IMR-90 (cell line): ENCODE measurements around the gene INPP5B. TPM values are rescaled to one million over a fixed set of nuclear protein-coding genes. Genes with fewer than 3 reads are reported as not detected.

Source experiments
- ATAC-seq: fragments of 200-7000 bp; cut with Tn5 transposase; 2 replicates; pipeline ENCODE4 v1.9.1; 2020; ENCODE audit warnings: low read depth, mild to moderate bottlenecking, moderate library complexity
- BruUV-seq: library from RNA; stranded (reverse); fragments of 400-500 nt; replicated peaks from 2 replicates; lab custom pipeline; 2021; lab: Mats Ljungman, UMichigan
- CTCF ChIA-PET: fragments of 300-600 bp; formaldehyde crosslinking; extraction: SDS; loops from one replicate; lab custom pipeline; 2021; ENCODE audit warnings: antibody characterized with exemption; lab: Yijun Ruan, JAX
- POLR2A ChIA-PET: fragments of 300-600 bp; sonication (Branson Sonifier 250); formaldehyde crosslinking; loops from one replicate; lab custom pipeline; 2022; ENCODE audit warnings: antibody characterized with exemption; ENCODE audit not compliant: unreplicated experiment; lab: Charles Lee
- DNase-seq: peaks from one replicate; pipeline ENCODE4 v3.0.0; 2013
- H2AFZ ChIP-seq: replicated peaks from 2 replicates; pipeline ENCODE3; 2013; ENCODE audit warnings: low read length, mild to moderate bottlenecking; ENCODE audit not compliant: poor library complexity
- H2AK5ac ChIP-seq: 2 replicates; pipeline ENCODE4 v1.6.1; 2013; ENCODE audit warnings: low read depth, low read length, inconsistent platforms
- H2AK9ac ChIP-seq: replicated peaks from 2 replicates; pipeline ENCODE3; 2013; ENCODE audit warnings: mild to moderate bottlenecking, low read depth, low read length, moderate library complexity; ENCODE audit not compliant: poor library complexity
- H2BK120ac ChIP-seq: 2 replicates; pipeline ENCODE4 v1.6.1; 2013; ENCODE audit warnings: low read depth, low read length, inconsistent platforms
- H2BK15ac ChIP-seq: 3 replicates; pipeline ENCODE4 v1.6.1; 2013; ENCODE audit warnings: low read depth, low read length, inconsistent platforms
- H2BK20ac ChIP-seq: 2 replicates; pipeline ENCODE4 v1.6.1; 2013; ENCODE audit warnings: low read depth, mild to moderate bottlenecking, inconsistent platforms, low read length, moderate library complexity
- H2BK5ac ChIP-seq: 2 replicates; pipeline ENCODE4 v1.6.1; 2013; ENCODE audit warnings: mild to moderate bottlenecking, low read depth, low read length, inconsistent platforms; ENCODE audit not compliant: poor library complexity, severe bottlenecking
- H3K14ac ChIP-seq: replicated peaks from 2 replicates; pipeline ENCODE4 v1.6.1; 2013; ENCODE audit warnings: low read depth, low read length, inconsistent platforms
- H3K18ac ChIP-seq: 2 replicates; pipeline ENCODE4 v1.6.1; 2013; ENCODE audit warnings: low read depth, low read length, control low read depth
- H3K23ac ChIP-seq: 2 replicates; pipeline ENCODE4 v1.6.1; 2013; ENCODE audit warnings: low read depth, low read length, inconsistent platforms
- H3K27ac ChIP-seq: 2 replicates; pipeline ENCODE4 v1.5.1; 2013; ENCODE audit warnings: mild to moderate bottlenecking, control low read depth, low read length; ENCODE audit not compliant: insufficient read depth
- H3K27me3 ChIP-seq: 2 replicates; pipeline ENCODE4 v1.6.1; 2013; ENCODE audit warnings: low read length; ENCODE audit not compliant: control insufficient read depth, insufficient read depth
- H3K36me3 ChIP-seq: 2 replicates; pipeline ENCODE4 v1.6.1; 2013; ENCODE audit warnings: low read length, mixed read lengths; ENCODE audit not compliant: control insufficient read depth, insufficient read depth
- H3K4ac ChIP-seq: 2 replicates; pipeline ENCODE4 v1.6.1; 2013; ENCODE audit warnings: low read depth, low read length, inconsistent platforms
- H3K4me1 ChIP-seq: 2 replicates; pipeline ENCODE4 v1.6.1; 2013; ENCODE audit warnings: low read length, mixed read lengths; ENCODE audit not compliant: control insufficient read depth, insufficient read depth
- H3K4me2 ChIP-seq: 2 replicates; pipeline ENCODE4 v1.6.1; 2013; ENCODE audit warnings: low read depth, mild to moderate bottlenecking, control low read depth, low read length, moderate library complexity
- H3K4me3 ChIP-seq: 2 replicates; pipeline ENCODE4 v1.5.1; 2013; ENCODE audit warnings: low read depth, mild to moderate bottlenecking, control low read depth, low read length, moderate library complexity; ENCODE audit not compliant: insufficient read depth
- H3K56ac ChIP-seq: 2 replicates; pipeline ENCODE4 v1.6.1; 2013; ENCODE audit warnings: low read length, inconsistent platforms; ENCODE audit not compliant: insufficient read depth; ENCODE audit errors: extremely low read depth
- H3K79me1 ChIP-seq, 2 experiments: 2 replicates each; pipeline ENCODE4 v1.6.1; 2013; ENCODE audit warnings: low read length in 2 of 2, inconsistent platforms in 1 of 2, low read depth in 1 of 2
- H3K9ac ChIP-seq: 2 replicates; pipeline ENCODE4 v1.6.1; 2013; ENCODE audit warnings: low read depth, low read length, control low read depth
- H3K9me1 ChIP-seq: 2 replicates; pipeline ENCODE4 v1.6.1; 2013; ENCODE audit warnings: low read length, inconsistent platforms; ENCODE audit not compliant: insufficient read depth
- H3K9me3 ChIP-seq: 2 replicates; pipeline ENCODE4 v1.6.1; 2013; ENCODE audit warnings: low read length; ENCODE audit not compliant: control insufficient read depth, insufficient read depth
- H4K20me1 ChIP-seq: 2 replicates; pipeline ENCODE4 v1.6.1; 2013; ENCODE audit warnings: low read length, inconsistent platforms; ENCODE audit not compliant: insufficient read depth
- H4K5ac ChIP-seq: 2 replicates; pipeline ENCODE4 v1.6.1; 2013; ENCODE audit warnings: mild to moderate bottlenecking, low read depth, low read length, control low read depth
- H4K8ac ChIP-seq, 2 experiments: 2 replicates each; pipeline ENCODE4 v1.6.1; 2013; ENCODE audit warnings: low read depth in 2 of 2, low read length in 2 of 2, control low read depth in 1 of 2, inconsistent platforms in 1 of 2
- H4K91ac ChIP-seq: 2 replicates; pipeline ENCODE4 v1.6.1; 2013; ENCODE audit warnings: low read depth, low read length, inconsistent platforms; ENCODE audit not compliant: insufficient read depth
- CEBPB ChIP-seq: IDR thresholded peaks from 2 replicates; pipeline ENCODE4 v1.6.1; 2012; ENCODE audit warnings: low read depth, low read length, improper control_type of control experiment
- CHD1 ChIP-seq: IDR thresholded peaks from 2 replicates; pipeline ENCODE4 v1.6.1; 2012; ENCODE audit warnings: low read depth, low read length, improper control_type of control experiment
- FOS ChIP-seq: fragments of 150-350 bp; IDR thresholded peaks from 2 replicates; pipeline ENCODE4 v1.6.1; 2016; ENCODE audit warnings: low read depth, low read length
- MAZ ChIP-seq: IDR thresholded peaks from 2 replicates; pipeline ENCODE4 v1.6.1; 2012; ENCODE audit warnings: low read depth, mild to moderate bottlenecking, low read length, improper control_type of control experiment, moderate library complexity, borderline replicate concordance
- MXI1 ChIP-seq: IDR thresholded peaks from 2 replicates; pipeline ENCODE4 v1.6.1; 2012; ENCODE audit warnings: low read depth, mild to moderate bottlenecking, low read length, moderate library complexity, borderline replicate concordance
- NFE2L2 ChIP-seq: fragments of 150-350 bp; IDR thresholded peaks from 2 replicates; pipeline ENCODE4 v1.6.1; 2016; ENCODE audit warnings: low read depth, mild to moderate bottlenecking, low read length
- POLR2A ChIP-seq: IDR thresholded peaks from 2 replicates; pipeline ENCODE4 v1.6.1; 2012; ENCODE audit warnings: mild to moderate bottlenecking, low read depth, low read length
- RAD21 ChIP-seq: IDR thresholded peaks from 2 replicates; pipeline ENCODE4 v1.6.1; 2012; ENCODE audit warnings: low read length, improper control_type of control experiment
- RCOR1 ChIP-seq: IDR thresholded peaks from 2 replicates; pipeline ENCODE4 v1.6.1; 2012; ENCODE audit warnings: mild to moderate bottlenecking, low read length, improper control_type of control experiment; ENCODE audit not compliant: insufficient replicate concordance
- SMC3 ChIP-seq: fragments of 150-350 bp; IDR thresholded peaks from 2 replicates; pipeline ENCODE4 v1.6.1; 2016; ENCODE audit warnings: low read depth, mild to moderate bottlenecking, antibody characterized with exemption, low read length, moderate library complexity
- WGBS, 2 experiments: methylation state at CpG; one replicate each; pipeline versions ENCODE4 v1.1.5 to v1.1.7; 2013; ENCODE audit warnings: missing lambda C conversion rate in 2 of 2; ENCODE audit not compliant: insufficient read length in 1 of 2; ENCODE audit errors: extremely low coverage in 2 of 2; 5-methylcytosine and 5-hydroxymethylcytosine counted together
- dilution Hi-C: fragments of 300-500 bp; cut with HindIII; formaldehyde crosslinking; loops from one replicate; pipeline ENCODE4 v1.14.3; 2018; ENCODE audit warnings: low sequenced_read_pairs; ENCODE audit not compliant: unreplicated experiment
- in situ Hi-C: fragments of 300-500 bp; cut with MboI; formaldehyde crosslinking; loops from 3 replicates; pipeline ENCODE4 v1.14.3; 2019; ENCODE audit warnings: low sequenced_read_pairs, inconsistent platforms, mixed read lengths
- intact Hi-C: fragments of 100-400 bp; cut with micrococcal nuclease; formaldehyde crosslinking; loops from 2 replicates; pipeline ENCODE4 v1.10.0; 2022
- polyA plus RNA-seq, 3 experiments: library from polyadenylated mRNA; depleted of rRNA; stranded (reverse); fragments of >200 nt; gene quantifications; 2 replicates each; pipeline ENCODE4 v1.2.3, GENCODE V29; 2012; ENCODE audit warnings: low replicate concordance in 1 of 3
- total RNA-seq: library from RNA; depleted of rRNA; stranded (reverse); fragments of >200 nt; gene quantifications from 2 replicates; pipeline ENCODE4 v1.2.3, GENCODE V29; 2012
- TF ChIP-seq, protein P1 (sequence below): fragments of 150-350 bp; IDR thresholded peaks from 2 replicates; pipeline ENCODE4 v1.6.1; 2016; ENCODE audit warnings: low read depth, mild to moderate bottlenecking, low read length, moderate library complexity, borderline replicate concordance
- TF ChIP-seq, protein P2 (sequence below): fragments of 150-350 bp; IDR thresholded peaks from 2 replicates; pipeline ENCODE4 v1.6.1; 2017; ENCODE audit warnings: mild to moderate bottlenecking, antibody characterized with exemption, low read length, low read depth

INPP5B gene
- total and polyA plus RNA-seq, 2 of the 4 experiments (the other 2 are of a cell fraction): 9.4 to 20.4 TPM

DNA sequence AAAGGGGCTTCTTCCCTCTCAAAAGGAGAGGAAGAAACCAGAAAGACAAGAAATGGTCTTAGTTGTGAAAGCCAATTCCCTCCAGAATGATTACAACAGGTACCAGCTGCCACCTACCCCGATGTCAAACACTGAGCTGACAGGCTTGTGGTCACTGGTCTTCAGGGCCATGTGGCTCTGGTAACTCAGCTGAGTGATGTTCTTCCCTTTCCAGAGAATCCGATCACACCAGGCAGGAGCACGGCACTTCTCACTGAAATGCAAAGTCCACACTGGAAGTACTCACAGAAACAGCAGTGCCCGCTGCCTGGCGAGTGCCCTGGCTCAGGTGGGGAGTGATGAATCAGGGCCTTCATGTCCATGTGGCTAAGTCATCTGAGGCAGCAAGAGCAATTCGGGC, 68.8 kb downstream of the INPP5B start:
- Histone ChIP-seq H3K9me3 (no peaks in the 10 kb centered on the region), H2AK9ac (no peak overlapping the region), H3K14ac (no peak overlapping the region), H3K4me2 (no peak overlapping the region), H2BK5ac (no peak overlapping the region), H4K5ac (no peak overlapping the region), H4K20me1 (no peaks in the 10 kb centered on the region), H3K79me1 (no peaks in the 10 kb centered on the region; a peak in 1 of 4 replicates), H2BK120ac (no peak overlapping the region), H2BK20ac (no peak overlapping the region), H3K27me3 (no peaks in the 10 kb centered on the region), H2AFZ (no peak overlapping the region), H3K36me3 (peaks cover 50% of the 10 kb centered on the region), H3K27ac (no peak overlapping the region), H3K23ac (no peak overlapping the region), H3K56ac (no peak overlapping the region), H3K4me3 (no peak overlapping the region), H3K18ac (no peak overlapping the region), H3K4ac (no peak overlapping the region), H3K9me1 (no peaks in the 10 kb centered on the region), H2BK15ac (no peak overlapping the region), H4K8ac (no peak overlapping the region), H2AK5ac (no peak overlapping the region), H4K91ac (no peak overlapping the region), H3K9ac (no peak overlapping the region), H3K4me1 (no peaks in the 10 kb centered on the region)
- BruUV-seq: no TSS peak
- DNase-seq (no peak), ATAC-seq (no peak)
- intact Hi-C loops: loop anchor here (5.0 kb wide), 1 partner anchor 89 kb away; no protein-coding TSS in a partner anchor
- dilution Hi-C loops: no loop called here
- in situ Hi-C loops: no loop called here
- CTCF ChIA-PET: interaction anchor here (1.3 kb wide), 1 partner anchor 18 kb away, joined by 4 read pairs; the partner anchor contains the start of gene MTF1
- TF ChIP-seq RAD21 (no peak), NFE2L2 (no peak), MXI1 (no peak), RCOR1 (no peak), FOS (no peak), CHD1 (no peak), CEBPB (no peak), POLR2A (no peak), MAZ (no peak), SMC3 (no peak)
- TF ChIP-seq, protein P1, sequence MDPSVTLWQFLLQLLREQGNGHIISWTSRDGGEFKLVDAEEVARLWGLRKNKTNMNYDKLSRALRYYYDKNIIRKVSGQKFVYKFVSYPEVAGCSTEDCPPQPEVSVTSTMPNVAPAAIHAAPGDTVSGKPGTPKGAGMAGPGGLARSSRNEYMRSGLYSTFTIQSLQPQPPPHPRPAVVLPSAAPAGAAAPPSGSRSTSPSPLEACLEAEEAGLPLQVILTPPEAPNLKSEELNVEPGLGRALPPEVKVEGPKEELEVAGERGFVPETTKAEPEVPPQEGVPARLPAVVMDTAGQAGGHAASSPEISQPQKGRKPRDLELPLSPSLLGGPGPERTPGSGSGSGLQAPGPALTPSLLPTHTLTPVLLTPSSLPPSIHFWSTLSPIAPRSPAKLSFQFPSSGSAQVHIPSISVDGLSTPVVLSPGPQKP: no peak
- TF ChIP-seq, protein P2, sequence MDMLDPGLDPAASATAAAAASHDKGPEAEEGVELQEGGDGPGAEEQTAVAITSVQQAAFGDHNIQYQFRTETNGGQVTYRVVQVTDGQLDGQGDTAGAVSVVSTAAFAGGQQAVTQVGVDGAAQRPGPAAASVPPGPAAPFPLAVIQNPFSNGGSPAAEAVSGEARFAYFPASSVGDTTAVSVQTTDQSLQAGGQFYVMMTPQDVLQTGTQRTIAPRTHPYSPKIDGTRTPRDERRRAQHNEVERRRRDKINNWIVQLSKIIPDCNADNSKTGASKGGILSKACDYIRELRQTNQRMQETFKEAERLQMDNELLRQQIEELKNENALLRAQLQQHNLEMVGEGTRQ: no peak
- 100% methylated on average over 1 of the region's 6 CpGs; no CpG with 5 or more reads in 1 of the 2 experiments for WGBS, 2 experiments
- POLR2A ChIA-PET: no interaction called here
